ENCODE data around the gene KAT8. TPM values are rescaled to one million over a fixed set of nuclear protein-coding genes. Genes with fewer than 3 reads are reported as not detected.

The KAT8 gene
- total RNA-seq, 1 donor from 2014 or later = 56.9 TPM

- peak; percentile 77 for DNase-seq
Measured at GRCh38 chr16:31107465-31107867, 10.0 kb upstream of the KAT8 start.

GRCh38 chr16:31108035-31108793 is 9.2 kb upstream of the KAT8 start, which contains the start of gene BCKDK:
BCKDK (plus strand) TSS chr16:31108386; CDS start chr16:31109224, 838 bp downstream.
- H3K27me3 Mint-ChIP-seq = no peaks in the 10 kb centered on the region
- intact Hi-C loops (cut with micrococcal nuclease) = loop anchor here (2.0 to 10.0 kb wide), 5 partner anchors 13 to 347 kb away; partner anchors contain the start of genes ARMC5, STX4, VKORC1 and ZNF646
- H3K4me1 Mint-ChIP-seq = peaks cover 22% of the 10 kb centered on the region
- peak within 1 kb of the TSS; percentile 95 for H3K27ac Mint-ChIP-seq
- H3K9me3 Mint-ChIP-seq = no peaks in the 10 kb centered on the region
- peaks cover 26% of the 10 kb centered on the region for H3K36me3 Mint-ChIP-seq (ENCODE audit: low read depth)
- DNase-seq = peak; percentile 93
- peak within 1 kb of the TSS; percentile 92 for H3K4me3 Mint-ChIP-seq

More at GRCh38 chr16:31107465-31107867, 10.0 kb upstream of the KAT8 start:
- H3K9me3 Mint-ChIP-seq = no peaks in the 10 kb centered on the region
- peaks cover 21% of the 10 kb centered on the region for H3K4me1 Mint-ChIP-seq
- H3K27me3 Mint-ChIP-seq = no peaks in the 10 kb centered on the region
- H3K4me3 Mint-ChIP-seq = peak overlapping the region; percentile 92
- H3K27ac Mint-ChIP-seq = peak overlapping the region; percentile 95
- H3K36me3 Mint-ChIP-seq (ENCODE audit: low read depth) = peaks cover 23% of the 10 kb centered on the region
- intact Hi-C loops (cut with micrococcal nuclease) = loop anchor here (5.0 to 10.0 kb wide), 3 partner anchors 35 to 347 kb away; partner anchors contain the start of genes ARMC5, ZNF646 and ZNF668

GRCh38 chr16:31108794-31109558 is 8.5 kb upstream of the KAT8 start:
- H3K9me3 Mint-ChIP-seq = no peaks in the 10 kb centered on the region
- intact Hi-C loops (cut with micrococcal nuclease) = loop anchor here (2.0 to 10.0 kb wide), 5 partner anchors 14 to 346 kb away; partner anchors contain the start of genes ARMC5, STX4, VKORC1 and ZNF646
- peaks cover 30% of the 10 kb centered on the region for H3K36me3 Mint-ChIP-seq (ENCODE audit: low read depth)
- peak overlapping the region; percentile 80 for H3K4me3 Mint-ChIP-seq
- peaks cover 24% of the 10 kb centered on the region for H3K4me1 Mint-ChIP-seq
- peak overlapping the region; percentile 51 for H3K27ac Mint-ChIP-seq
- no peak for DNase-seq
- H3K27me3 Mint-ChIP-seq = no peaks in the 10 kb centered on the region

GRCh38 chr16:31109622-31110021 is 7.8 kb upstream of the KAT8 start:
- Mint-ChIP-seq H3K4me1 (peaks cover 24% of the 10 kb centered on the region), H3K27me3 (no peaks in the 10 kb centered on the region), H3K36me3 (ENCODE audit: low read depth) (peaks cover 30% of the 10 kb centered on the region), H3K9me3 (no peaks in the 10 kb centered on the region), H3K4me3 (peak overlapping the region; percentile 80), H3K27ac (peak overlapping the region; percentile 77)
- intact Hi-C loops (cut with micrococcal nuclease) = loop anchor here (2.0 to 10.0 kb wide), 5 partner anchors 15 to 345 kb away; partner anchors contain the start of genes ARMC5, STX4, VKORC1 and ZNF646
- no peak for DNase-seq

GRCh38 chr16:31110106-31111034 is 7.1 kb upstream of the KAT8 start:
- Mint-ChIP-seq H3K4me1 (peaks cover 24% of the 10 kb centered on the region), H3K27ac (peak overlapping the region; percentile 45), H3K4me3 (peak overlapping the region; percentile 80), H3K9me3 (no peaks in the 10 kb centered on the region), H3K36me3 (ENCODE audit: low read depth) (peaks cover 31% of the 10 kb centered on the region), H3K27me3 (no peaks in the 10 kb centered on the region)
- no peak for DNase-seq
- intact Hi-C loops (cut with micrococcal nuclease) = no loop called here

- Mint-ChIP-seq H3K9me3 (no peaks in the 10 kb centered on the region), H3K27ac (no peak overlapping the region), H3K4me3 (no peak overlapping the region), H3K4me1 (peaks cover 22% of the 10 kb centered on the region), H3K36me3 (ENCODE audit: low read depth) (peaks cover 31% of the 10 kb centered on the region), H3K27me3 (no peaks in the 10 kb centered on the region)
- intact Hi-C loops (cut with micrococcal nuclease) = no loop called here
- DNase-seq = no peak
Measured at GRCh38 chr16:31111881-31112466, 5.5 kb upstream of the KAT8 start.

- H3K4me1 Mint-ChIP-seq = peaks cover 17% of the 10 kb centered on the region
- no peak for DNase-seq
- H3K4me3 Mint-ChIP-seq = no peak overlapping the region
- H3K9me3 Mint-ChIP-seq = no peaks in the 10 kb centered on the region
- peaks cover 31% of the 10 kb centered on the region for H3K36me3 Mint-ChIP-seq (ENCODE audit: low read depth)
- intact Hi-C loops (cut with micrococcal nuclease) = no loop called here
- H3K27ac Mint-ChIP-seq = no peak overlapping the region
- H3K27me3 Mint-ChIP-seq = no peaks in the 10 kb centered on the region
Measured at GRCh38 chr16:31112711-31113110, 4.8 kb upstream of the KAT8 start.

GRCh38 chr16:31113121-31114120 is 4.0 kb upstream of the KAT8 start:
- DNase-seq = no peak
- no peak overlapping the region for H3K4me3 Mint-ChIP-seq
- peaks cover 33% of the 10 kb centered on the region for H3K36me3 Mint-ChIP-seq (ENCODE audit: low read depth)
- intact Hi-C loops (cut with micrococcal nuclease) = no loop called here
- no peaks in the 10 kb centered on the region for H3K27me3 Mint-ChIP-seq
- H3K4me1 Mint-ChIP-seq = peaks cover 18% of the 10 kb centered on the region
- peak overlapping the region; percentile 71 for H3K27ac Mint-ChIP-seq
- H3K9me3 Mint-ChIP-seq = no peaks in the 10 kb centered on the region

- intact Hi-C loops (cut with micrococcal nuclease) = no loop called here
- Mint-ChIP-seq H3K27ac (peak overlapping the region; percentile 34), H3K27me3 (no peaks in the 10 kb centered on the region), H3K9me3 (no peaks in the 10 kb centered on the region), H3K36me3 (ENCODE audit: low read depth) (peaks cover 32% of the 10 kb centered on the region), H3K4me3 (no peak overlapping the region), H3K4me1 (peaks cover 19% of the 10 kb centered on the region)
- no peak for DNase-seq
Measured at GRCh38 chr16:31114468-31114867, 3.0 kb upstream of the KAT8 start.

GRCh38 chr16:31118223-31119155 is 1.0 kb downstream of the KAT8 start:
- Mint-ChIP-seq H3K4me1 (peaks cover 11% of the 10 kb centered on the region), H3K27ac (peak overlapping the region; percentile 89), H3K36me3 (ENCODE audit: low read depth) (peaks cover 32% of the 10 kb centered on the region), H3K9me3 (no peaks in the 10 kb centered on the region), H3K4me3 (peak overlapping the region; percentile 88), H3K27me3 (no peaks in the 10 kb centered on the region)
- DNase-seq = no peak
- intact Hi-C loops (cut with micrococcal nuclease) = loop anchor here (5.0 kb wide), 1 partner anchor 161 kb away; the partner anchor contains the start of gene SETD1A

GRCh38 chr16:31120129-31120528 is 2.7 kb downstream of the KAT8 start:
- intact Hi-C loops (cut with micrococcal nuclease) = no loop called here
- H3K4me1 Mint-ChIP-seq = peaks cover 8% of the 10 kb centered on the region
- no peak overlapping the region for H3K27ac Mint-ChIP-seq
- H3K36me3 Mint-ChIP-seq (ENCODE audit: low read depth) = peaks cover 35% of the 10 kb centered on the region
- no peaks in the 10 kb centered on the region for H3K27me3 Mint-ChIP-seq
- DNase-seq = no peak
- H3K4me3 Mint-ChIP-seq = no peak overlapping the region
- H3K9me3 Mint-ChIP-seq = no peaks in the 10 kb centered on the region

Data from activated CD4-positive, alpha-beta T cell treated with anti-CD3 and anti-CD28 coated beads, Interleukin-2, amount 10 ng/mL, durations not matched to agents 24 days and 14 days (primary cell).